CD4-positive, alpha-beta T cell treated with Interleukin-2 at 100 ng/mL for 4 hours (primary cell): ENCODE measurements around the gene SRXN1.
"Not testable (repeated sequence)": the region's sequence is repeated elsewhere in the genome, so short reads cannot be mapped to it uniquely, and the experiment has no call there.

Experiments
- DNase-seq: peaks from one replicate; pipeline ENCODE4 v3.0.0-alpha.2; 2020; ENCODE audit warnings: low spot score

SRXN1 gene

GRCh38 chr20:653110-653589 lies at the start of gene SRXN1:
SRXN1 (minus strand) TSS chr20:653200; CDS start chr20:653185, 15 bp downstream.
- peak; percentile 86 for DNase-seq

- DNase-seq = no peak
These were observed 48.6 kb upstream of the SRXN1 start for GRCh38 chr20:701401-702129.

- no peak for DNase-seq
These were observed 46.9 kb upstream of the SRXN1 start for GRCh38 chr20:699811-700338.

GRCh38 chr20:699342-699741 lies 46.3 kb upstream of the SRXN1 start:
- no peak for DNase-seq

- DNase-seq = no peak
These were observed 45.3 kb upstream of the SRXN1 start for GRCh38 chr20:698276-698675.

GRCh38 chr20:697826-698225 lies 44.8 kb upstream of the SRXN1 start:
- DNase-seq = no peak

GRCh38 chr20:695165-695866 lies 42.3 kb upstream of the SRXN1 start:
- DNase-seq = no peak

GRCh38 chr20:694496-694895 lies 41.5 kb upstream of the SRXN1 start:
- no peak for DNase-seq

GRCh38 chr20:693786-694185 lies 40.8 kb upstream of the SRXN1 start:
- not testable (repeated sequence) for DNase-seq

GRCh38 chr20:692044-692443 lies 39.0 kb upstream of the SRXN1 start:
- DNase-seq = no peak

- DNase-seq = no peak
These were observed 36.9 kb upstream of the SRXN1 start for GRCh38 chr20:689947-690346.

GRCh38 chr20:689348-689747 lies 36.3 kb upstream of the SRXN1 start:
- no peak for DNase-seq

GRCh38 chr20:688809-689212 lies 35.8 kb upstream of the SRXN1 start:
- DNase-seq = no peak

GRCh38 chr20:687468-688203 lies 34.6 kb upstream of the SRXN1 start:
- no peak for DNase-seq

- DNase-seq = no peak
These were observed 31.8 kb upstream of the SRXN1 start for GRCh38 chr20:684676-685319.

- no peak for DNase-seq
These were observed 29.1 kb upstream of the SRXN1 start for GRCh38 chr20:682123-682522.

- no peak for DNase-seq
These were observed 27.7 kb upstream of the SRXN1 start for GRCh38 chr20:680638-681187.

GRCh38 chr20:677957-678356 lies 25.0 kb upstream of the SRXN1 start:
- no peak for DNase-seq

GRCh38 chr20:676967-677366 lies 24.0 kb upstream of the SRXN1 start:
- no peak for DNase-seq

GRCh38 chr20:676315-676937 lies 23.4 kb upstream of the SRXN1 start:
- DNase-seq = no peak
